GM12865 (cell line): Measurements from ENCODE around the gene TOMM22.
"Not testable (repeated sequence)": the region's sequence is repeated elsewhere in the genome, so short reads cannot be mapped to it uniquely, and the experiment has no call there.

ENCODE experiments used
- DNase-seq: peaks from one replicate; pipeline ENCODE4 v3.0.0; 2010; ENCODE audit warnings: low read depth
- H3K4me3 ChIP-seq: 2 replicates; pipeline ENCODE4 v1.5.1; 2011; ENCODE audit warnings: mild to moderate bottlenecking, low read depth, low read length, control low read depth
- CTCF ChIP-seq: IDR thresholded peaks from 2 replicates; pipeline ENCODE4 v1.5.1; 2011; ENCODE audit warnings: low read length, control low read depth, low read depth, inconsistent platforms; ENCODE audit not compliant: insufficient read depth; ENCODE audit errors: missing control alignments

TOMM22 gene

DNA sequence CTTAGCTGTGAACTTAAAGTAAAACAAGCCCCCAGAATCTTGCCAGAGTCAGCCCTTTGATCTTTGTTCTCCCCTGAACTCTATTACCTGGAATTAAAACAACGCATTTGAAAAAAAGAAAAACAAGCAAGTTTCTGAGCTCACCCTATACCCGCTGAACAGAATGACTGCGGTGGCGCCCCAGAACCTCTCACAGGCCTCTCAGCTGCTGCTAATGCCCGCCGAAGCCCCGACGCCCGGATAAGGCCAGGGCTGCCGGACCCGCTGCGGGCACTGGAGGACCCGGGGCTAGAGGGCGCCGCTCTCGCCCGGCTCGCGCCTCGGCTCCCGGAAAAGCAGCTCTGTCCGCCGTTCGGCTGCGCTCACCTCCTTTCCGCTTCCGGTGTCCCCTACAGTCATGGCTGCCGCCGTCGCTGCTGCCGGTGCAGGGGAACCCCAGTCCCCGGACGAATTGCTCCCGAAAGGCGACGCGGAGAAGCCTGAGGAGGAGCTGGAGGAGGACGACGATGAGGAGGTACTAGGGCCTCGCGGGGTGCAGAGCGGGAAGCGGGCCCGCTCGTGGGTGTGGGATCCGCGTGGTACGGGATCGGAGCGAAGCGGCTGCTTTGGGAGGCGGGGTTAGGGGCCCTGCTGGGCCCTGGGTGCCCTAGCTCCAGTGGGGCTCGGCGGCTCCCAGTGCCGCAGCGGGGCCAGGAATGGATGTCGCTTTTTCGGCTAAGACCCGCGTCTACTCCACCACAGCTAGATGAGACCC lies at the start of gene TOMM22:
Gene TOMM22, plus strand, starts transcription at position 376 of the 754 bp plus-strand sequence. Its CDS starts 22 bp downstream, at position 398.
- peak; percentile 93 for DNase-seq
- peak within 1 kb of the TSS; percentile 85 for H3K4me3 ChIP-seq
- peak; percentile 72 for TF ChIP-seq CTCF

GRCh38 chr22:38632528-38632927 lies 49.2 kb upstream of the TOMM22 start:
- no peak for TF ChIP-seq CTCF
- no peak overlapping the region for H3K4me3 ChIP-seq
- DNase-seq, result no peak

GRCh38 chr22:38638216-38638615 lies 43.5 kb upstream of the TOMM22 start:
- DNase-seq, result no peak
- TF ChIP-seq CTCF, result no peak
- H3K4me3 ChIP-seq, result no peak overlapping the region

DNA sequence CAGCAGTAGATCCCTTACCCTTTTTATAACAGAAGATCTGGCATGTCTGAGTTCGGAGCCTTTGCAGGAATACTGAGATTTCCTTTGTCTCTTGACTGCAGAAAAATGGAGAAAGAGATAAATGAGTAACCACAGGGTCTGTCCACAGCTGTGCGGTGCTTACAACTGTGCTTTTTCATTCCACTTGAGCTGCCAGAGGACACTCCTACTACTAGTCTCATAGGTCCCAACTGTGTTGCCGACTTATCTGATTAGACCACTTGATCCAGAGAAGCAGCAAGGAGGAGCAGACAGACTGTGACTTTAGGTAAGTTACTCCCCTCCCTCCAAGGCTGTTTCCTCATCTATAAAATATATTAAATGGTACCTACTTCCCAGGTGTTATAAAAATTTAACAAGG lies 43.0 kb upstream of the TOMM22 start:
- no peak for TF ChIP-seq CTCF
- no peak overlapping the region for H3K4me3 ChIP-seq
- DNase-seq, result no peak

DNA sequence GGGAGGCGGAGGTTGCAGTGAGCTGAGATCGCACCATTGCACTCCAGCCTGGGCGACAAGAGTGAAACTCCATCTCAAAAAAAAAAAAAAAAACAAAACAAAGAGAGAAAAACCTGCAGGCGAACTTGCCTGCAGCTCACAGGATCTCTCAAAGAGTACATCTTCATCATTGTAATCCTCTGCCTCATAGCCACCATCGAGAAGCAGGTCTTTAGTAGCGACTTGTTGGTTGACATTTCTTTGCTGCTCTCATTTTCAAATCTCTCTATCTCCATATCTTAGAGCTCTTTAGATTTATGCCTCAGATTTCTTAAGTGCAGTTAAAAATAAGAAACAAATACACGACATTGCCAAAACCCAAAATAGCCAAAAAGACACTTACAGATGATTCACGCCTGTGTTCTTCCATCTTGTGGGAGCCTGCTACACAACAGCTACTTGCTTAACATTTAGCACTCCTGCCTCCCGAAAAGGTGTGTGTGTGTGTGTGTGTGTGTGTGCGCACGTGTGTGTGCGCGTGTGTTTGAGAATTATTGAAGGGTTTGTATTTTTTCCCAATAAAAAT lies 40.2 kb upstream of the TOMM22 start:
- no peak for TF ChIP-seq CTCF
- no peak overlapping the region for H3K4me3 ChIP-seq
- no peak for DNase-seq

- not testable (repeated sequence) for H3K4me3 ChIP-seq, DNase-seq
Observed at GRCh38 chr22:38644245-38644644, 37.5 kb upstream of the TOMM22 start.

GRCh38 chr22:38645430-38645829 lies 36.3 kb upstream of the TOMM22 start:
- no peak for TF ChIP-seq CTCF
- no peak for DNase-seq
- H3K4me3 ChIP-seq, result no peak overlapping the region
